Breast epithelium (tissue), 3 donors: ENCODE data around the gene SPNS2.

ENCODE experiments used
- POLR2AphosphoS5 ChIP-seq, 3 donors: sonication (generic); formaldehyde crosslinking; IDR thresholded peaks; one replicate each; pipeline ENCODE4 v1.6.1; 2017; ENCODE audit warnings: antibody characterized with exemption in 3 of 3
- TF ChIP-seq, protein P1 (sequence below), 3 donors: fragments of 450-650 bp; IDR thresholded peaks; one replicate each; pipeline ENCODE4 v1.5.1; 2016 to 2017; ENCODE audit warnings: antibody characterized with exemption in 3 of 3, mild to moderate bottlenecking in 3 of 3, moderate library complexity in 3 of 3

- TF ChIP-seq, protein P1, sequence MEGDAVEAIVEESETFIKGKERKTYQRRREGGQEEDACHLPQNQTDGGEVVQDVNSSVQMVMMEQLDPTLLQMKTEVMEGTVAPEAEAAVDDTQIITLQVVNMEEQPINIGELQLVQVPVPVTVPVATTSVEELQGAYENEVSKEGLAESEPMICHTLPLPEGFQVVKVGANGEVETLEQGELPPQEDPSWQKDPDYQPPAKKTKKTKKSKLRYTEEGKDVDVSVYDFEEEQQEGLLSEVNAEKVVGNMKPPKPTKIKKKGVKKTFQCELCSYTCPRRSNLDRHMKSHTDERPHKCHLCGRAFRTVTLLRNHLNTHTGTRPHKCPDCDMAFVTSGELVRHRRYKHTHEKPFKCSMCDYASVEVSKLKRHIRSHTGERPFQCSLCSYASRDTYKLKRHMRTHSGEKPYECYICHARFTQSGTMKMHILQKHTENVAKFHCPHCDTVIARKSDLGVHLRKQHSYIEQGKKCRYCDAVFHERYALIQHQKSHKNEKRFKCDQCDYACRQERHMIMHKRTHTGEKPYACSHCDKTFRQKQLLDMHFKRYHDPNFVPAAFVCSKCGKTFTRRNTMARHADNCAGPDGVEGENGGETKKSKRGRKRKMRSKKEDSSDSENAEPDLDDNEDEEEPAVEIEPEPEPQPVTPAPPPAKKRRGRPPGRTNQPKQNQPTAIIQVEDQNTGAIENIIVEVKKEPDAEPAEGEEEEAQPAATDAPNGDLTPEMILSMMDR (IDR thresholded peaks at IDR 0.05) = no peak
- TF ChIP-seq POLR2AphosphoS5 (IDR thresholded peaks at IDR 0.05) = no peak
Observed at GRCh38 chr17:4558347-4558971, 59.8 kb downstream of the SPNS2 start.
